Glomerular endothelial cell (primary cell): Measurements from ENCODE around the gene DAP. TPM values are rescaled to one million over a fixed set of nuclear protein-coding genes. Genes with fewer than 3 reads are reported as not detected.
A peak's percentile ranks its signal among the peaks of the same experiment; 100 is the strongest.
"Not testable (repeated sequence)": the region's sequence is repeated elsewhere in the genome, so short reads cannot be mapped to it uniquely, and the experiment has no call there.

ENCODE experiments used
- DNase-seq: peaks from one replicate; pipeline ENCODE4 v3.0.0-alpha.2; 2011; ENCODE audit warnings: low read depth, low spot score; ENCODE audit errors: extremely low read depth
- total RNA-seq: library from RNA; depleted of rRNA; stranded (reverse); fragments of >200 nt; gene quantifications from 2 replicates; pipeline ENCODE4 v1.2.3, GENCODE V29; 2015

Gene DAP
- total RNA-seq = 106 and 118 TPM in 2 replicates

- peak; percentile 9 for DNase-seq
These were observed at the start of gene DAP for GRCh38 chr5:10761185-10761932. Gene DAP, minus strand, starts transcription at chr5:10761234. Its CDS starts 166 bp downstream, at chr5:10761068.

- DNase-seq = no peak
These were observed 47.6 kb upstream of the DAP start for GRCh38 chr5:10808347-10809226.

GRCh38 chr5:10801931-10802666 lies 41.1 kb upstream of the DAP start:
- DNase-seq = no peak

- DNase-seq = no peak
These were observed 39.8 kb upstream of the DAP start for GRCh38 chr5:10800852-10801251.

GRCh38 chr5:10797261-10797660 lies 36.2 kb upstream of the DAP start:
- no peak for DNase-seq

GRCh38 chr5:10793785-10794184 lies 32.8 kb upstream of the DAP start:
- no peak for DNase-seq

GRCh38 chr5:10792336-10792735 lies 31.3 kb upstream of the DAP start:
- no peak for DNase-seq

- no peak for DNase-seq
These were observed 28.7 kb upstream of the DAP start for GRCh38 chr5:10789726-10790125.

- no peak for DNase-seq
These were observed 28.0 kb upstream of the DAP start for GRCh38 chr5:10789021-10789420.

GRCh38 chr5:10788358-10788757 lies 27.3 kb upstream of the DAP start:
- no peak for DNase-seq

GRCh38 chr5:10786835-10787234 lies 25.8 kb upstream of the DAP start:
- DNase-seq = no peak

- not testable (repeated sequence) for DNase-seq
These were observed 19.2 kb upstream of the DAP start for GRCh38 chr5:10780208-10780607.

GRCh38 chr5:10779592-10779991 lies 18.6 kb upstream of the DAP start:
- no peak for DNase-seq

- DNase-seq = no peak
These were observed 17.3 kb upstream of the DAP start for GRCh38 chr5:10778179-10778910.

GRCh38 chr5:10775646-10776045 lies 14.6 kb upstream of the DAP start:
- DNase-seq = no peak

GRCh38 chr5:10772901-10773585 lies 12.0 kb upstream of the DAP start:
- DNase-seq = no peak

- no peak for DNase-seq
These were observed 7.4 kb upstream of the DAP start for GRCh38 chr5:10768328-10768899.

GRCh38 chr5:10762776-10763500 lies 1.9 kb upstream of the DAP start:
- no peak for DNase-seq
